GOT3 (cell line): Measurements from ENCODE around the gene ANO2.

Experiments used
- DNase-seq: peaks from one replicate; lab custom pipeline; 2025; ENCODE audit warnings: mixed read lengths; lab: John Stamatoyannopoulos, UW

The ANO2 gene

DNA sequence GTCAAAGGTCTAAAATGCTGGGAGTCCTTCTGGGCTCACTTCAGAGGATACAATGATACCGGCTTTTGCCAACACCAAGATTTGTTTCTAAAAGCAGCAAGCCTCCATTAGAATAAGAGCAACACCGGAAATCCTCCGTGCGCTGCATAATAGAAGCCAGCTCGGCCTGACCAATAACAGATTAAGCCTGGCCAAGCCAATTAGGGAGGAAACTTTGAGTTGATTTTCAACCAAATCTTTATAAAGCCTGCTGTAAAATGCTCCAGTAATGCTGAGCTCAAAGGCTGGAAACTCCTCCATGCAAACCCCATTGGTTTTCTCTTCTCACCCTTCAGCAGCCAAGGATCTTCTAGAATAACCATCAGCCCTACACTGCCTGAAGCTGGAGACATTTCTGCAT lies 363.0 kb downstream of the ANO2 start:
- DNase-seq = no peak

DNA sequence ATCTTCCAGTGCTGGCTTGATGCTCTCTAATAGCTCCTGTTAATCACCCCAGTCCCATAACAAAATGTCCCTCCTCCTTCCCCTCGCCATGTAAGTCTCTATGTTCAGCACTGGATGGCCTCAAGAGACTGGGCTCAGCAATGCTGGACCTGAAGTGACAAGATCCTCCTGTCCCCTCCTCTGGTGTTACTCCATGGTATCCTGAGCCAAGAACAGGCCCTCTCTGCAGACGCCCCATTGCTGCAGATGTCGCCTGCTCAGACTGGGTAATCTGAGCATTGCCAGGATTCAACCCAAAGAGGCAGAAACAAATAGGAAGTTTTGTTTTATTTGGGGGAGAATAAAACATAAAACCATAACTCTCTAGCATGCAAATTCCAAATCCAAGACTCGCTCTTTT lies 363.4 kb downstream of the ANO2 start:
- no peak for DNase-seq

- no peak for DNase-seq
Observed at GRCh38 chr12:5581019-5581418, 364.0 kb downstream of the ANO2 start.

GRCh38 chr12:5578775-5579174 lies 366.3 kb downstream of the ANO2 start:
- no peak for DNase-seq

DNA sequence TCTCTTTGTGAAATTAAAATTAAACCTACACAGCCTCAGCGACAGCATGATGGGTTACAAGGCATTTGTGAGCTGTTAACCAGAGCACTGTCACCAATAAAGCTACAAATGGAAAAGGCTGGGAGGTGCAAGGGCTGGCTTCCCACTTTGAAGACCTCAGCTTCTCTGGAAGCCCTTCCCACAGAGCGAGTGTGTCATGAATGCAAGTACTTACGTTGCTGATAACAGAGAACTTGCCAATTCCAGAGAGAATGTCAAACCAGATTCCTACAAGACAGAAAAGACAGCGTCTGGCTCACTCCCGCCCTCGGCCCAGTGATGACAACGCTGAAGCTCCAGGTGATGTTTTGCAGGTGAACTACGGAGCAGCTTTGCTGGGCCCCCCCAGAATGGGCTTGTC lies 367.3 kb downstream of the ANO2 start:
- no peak for DNase-seq

DNA sequence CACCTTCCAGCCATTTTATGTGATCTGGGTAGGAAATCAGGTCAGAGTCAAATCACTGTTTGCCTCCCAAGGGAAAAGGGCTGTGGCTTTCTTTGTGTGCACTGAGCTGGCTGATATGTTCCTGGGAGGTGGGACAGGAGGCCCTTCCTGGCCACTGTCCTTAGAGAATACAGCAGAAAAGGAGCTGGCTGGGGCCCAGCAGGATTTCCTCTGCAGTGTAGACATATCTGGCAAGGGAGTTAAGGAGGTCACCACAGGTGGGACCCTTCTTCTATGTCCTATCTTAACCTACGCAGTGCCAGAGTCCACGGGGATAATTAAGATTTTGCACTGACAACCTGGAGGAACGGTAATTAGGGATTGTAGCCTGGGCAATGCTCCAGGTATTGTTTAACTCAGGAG lies 367.8 kb downstream of the ANO2 start:
- no peak for DNase-seq

DNA sequence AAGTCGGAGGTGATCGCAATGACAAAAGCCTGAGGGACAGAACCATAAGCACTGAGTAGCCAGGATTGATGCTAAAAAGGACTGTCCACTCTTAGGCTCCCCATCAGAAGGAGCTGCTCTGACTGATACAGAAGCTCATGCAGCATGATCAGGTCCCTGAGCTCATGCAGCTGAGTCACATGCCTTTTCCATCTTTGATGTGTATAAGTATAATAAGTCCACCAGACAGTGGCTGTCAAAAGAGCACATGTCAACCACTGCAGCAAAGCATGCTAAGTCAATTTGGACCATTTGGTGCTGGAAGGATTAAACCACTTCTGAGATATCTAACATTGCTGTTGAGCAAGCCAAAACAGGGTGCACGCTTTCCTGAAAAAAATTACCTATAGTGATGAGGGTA lies 369.1 kb downstream of the ANO2 start:
- DNase-seq = no peak

GRCh38 chr12:5575232-5575631 lies 369.8 kb downstream of the ANO2 start:
- DNase-seq = no peak

DNA sequence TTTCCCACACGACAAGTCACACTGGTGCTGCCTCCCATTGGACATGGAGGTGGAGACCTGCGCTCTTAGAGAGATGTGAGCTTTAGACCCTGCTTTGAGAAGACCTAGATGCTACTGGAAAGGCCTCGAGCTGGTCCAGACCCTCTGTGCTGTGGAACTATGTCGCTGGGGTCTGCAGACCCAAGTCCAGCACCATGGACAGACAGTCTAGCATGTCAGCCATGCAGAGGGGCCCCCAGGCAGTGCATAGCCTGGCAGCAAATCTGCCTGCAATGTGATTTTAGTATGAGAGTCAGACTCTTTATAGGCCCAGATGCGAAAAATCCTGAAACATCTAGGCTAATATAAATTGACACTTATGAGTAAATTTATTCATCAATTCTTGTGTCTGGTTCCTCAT lies 371.7 kb downstream of the ANO2 start:
- DNase-seq = no peak

DNA sequence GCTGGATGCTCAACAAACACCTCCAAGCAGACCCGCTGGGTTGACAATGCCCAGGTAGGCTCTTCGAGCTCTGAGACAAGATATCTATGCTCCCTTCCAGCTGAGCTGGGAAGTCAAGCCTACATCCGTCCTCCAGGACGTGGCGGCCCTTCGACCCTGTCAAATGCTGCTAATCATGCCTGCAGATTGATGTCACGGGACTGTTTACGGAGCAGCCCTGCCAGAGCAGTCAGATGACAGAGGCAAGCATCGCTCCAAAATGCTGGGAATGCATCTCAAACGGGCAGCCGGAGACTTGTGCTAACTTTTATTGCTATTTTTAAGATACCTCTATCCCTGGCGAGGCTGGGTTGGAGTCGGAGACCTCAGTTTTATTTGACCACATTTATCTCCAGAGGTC lies 373.9 kb downstream of the ANO2 start:
- DNase-seq = no peak

DNA sequence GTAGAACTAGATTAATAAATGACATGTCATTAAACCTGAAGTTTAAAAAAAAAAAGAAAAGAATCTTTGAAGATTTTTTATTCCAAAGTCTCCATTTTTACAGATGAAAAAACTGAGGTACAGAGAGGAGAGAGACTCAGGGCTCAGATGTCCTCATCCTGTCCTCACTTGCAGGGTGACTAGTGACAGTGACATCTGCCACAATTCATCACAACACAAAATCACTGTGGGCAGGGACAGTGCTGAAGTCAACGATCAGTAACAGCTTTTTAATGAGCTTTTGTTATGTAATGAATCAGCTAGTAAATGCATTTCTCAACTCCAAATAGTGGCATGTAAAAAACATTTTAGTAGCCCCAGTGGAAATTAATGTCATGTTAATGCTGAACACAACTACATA lies 374.6 kb downstream of the ANO2 start:
- DNase-seq = no peak

DNA sequence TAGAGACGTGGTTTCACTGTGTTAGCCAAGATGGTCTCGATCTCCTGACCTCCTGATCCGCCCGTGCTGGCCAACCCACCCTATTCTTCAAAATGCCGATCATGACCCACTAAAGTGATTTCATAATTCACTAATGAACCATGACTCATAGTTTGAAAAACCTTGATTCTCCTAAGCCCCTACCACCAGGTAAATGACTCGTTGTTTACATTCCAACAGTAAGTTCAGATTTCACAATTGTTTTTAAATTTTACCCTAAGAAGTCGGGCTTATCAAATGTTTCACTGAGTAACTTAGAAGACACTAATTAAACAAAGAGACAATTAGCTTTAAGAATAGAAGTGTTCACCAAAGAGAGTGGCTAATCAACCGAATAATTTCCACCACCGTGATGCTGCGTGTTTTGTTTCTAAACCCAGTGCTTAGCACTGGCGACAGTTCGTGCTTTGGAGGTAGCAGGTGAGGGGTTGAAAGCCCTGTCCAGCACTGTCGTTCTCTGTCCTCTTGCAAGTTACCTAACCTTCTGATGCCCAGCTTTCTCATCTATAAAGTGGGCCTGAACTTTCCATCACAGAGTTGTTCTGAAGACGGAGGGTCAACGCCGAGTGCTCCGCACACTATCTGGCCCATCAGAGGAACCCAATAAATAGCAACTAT lies 376.6 kb downstream of the ANO2 start:
- DNase-seq = no peak

- DNase-seq = no peak
Observed at GRCh38 chr12:5567016-5567725, 377.9 kb downstream of the ANO2 start.

DNA sequence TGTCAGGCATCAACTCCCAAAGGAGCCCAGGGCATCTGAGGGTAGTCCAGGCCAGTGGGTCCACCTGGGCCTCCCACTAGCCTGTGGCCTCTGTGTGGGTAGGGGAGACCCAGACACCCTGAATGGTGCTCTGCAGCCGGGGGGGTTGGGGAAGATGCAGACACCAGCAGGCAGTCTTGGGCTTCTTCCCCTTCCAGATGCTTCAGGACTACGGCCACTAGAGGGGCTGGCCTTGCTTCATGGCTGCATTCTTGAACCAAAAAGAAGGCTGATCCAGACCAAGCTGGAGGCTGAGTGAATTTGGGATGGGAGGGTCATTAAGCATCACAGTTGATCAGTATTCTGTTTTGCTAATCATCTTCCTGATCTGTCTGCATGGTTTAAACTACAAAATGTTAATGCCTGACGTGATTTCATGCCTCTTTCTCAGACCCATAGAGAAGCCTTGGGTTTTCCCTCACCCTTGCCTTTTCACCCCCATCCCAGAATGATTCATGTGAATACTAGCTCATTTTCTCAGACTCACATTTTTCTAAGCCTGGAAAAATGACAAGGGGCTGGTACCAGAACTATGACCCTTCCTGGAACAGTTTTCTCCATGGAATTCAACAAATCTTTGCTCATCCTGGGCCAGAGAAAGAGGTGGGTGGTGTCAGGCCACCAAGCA lies 379.0 kb downstream of the ANO2 start:
- no peak for DNase-seq

GRCh38 chr12:5562581-5562980 lies 382.5 kb downstream of the ANO2 start:
- DNase-seq = no peak

DNA sequence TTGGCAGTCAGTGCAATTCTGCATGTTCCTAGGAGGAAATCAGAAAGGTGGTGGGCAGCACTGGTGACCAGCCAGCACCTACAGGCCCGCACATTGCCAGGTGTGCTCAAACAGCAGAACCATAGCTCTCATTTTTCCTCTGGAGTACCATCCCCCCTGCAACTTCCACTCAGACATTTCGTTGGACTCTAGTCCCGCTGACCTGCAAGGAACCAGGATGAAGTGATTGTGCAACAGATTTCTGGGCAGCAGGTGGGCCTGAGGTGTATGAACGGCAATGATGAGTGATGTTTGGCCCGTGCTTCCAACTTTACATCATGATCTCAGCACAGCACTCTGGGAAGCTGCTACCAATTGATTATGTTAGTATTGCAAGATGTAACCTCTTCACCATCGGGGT lies 383.2 kb downstream of the ANO2 start:
- no peak for DNase-seq

DNA sequence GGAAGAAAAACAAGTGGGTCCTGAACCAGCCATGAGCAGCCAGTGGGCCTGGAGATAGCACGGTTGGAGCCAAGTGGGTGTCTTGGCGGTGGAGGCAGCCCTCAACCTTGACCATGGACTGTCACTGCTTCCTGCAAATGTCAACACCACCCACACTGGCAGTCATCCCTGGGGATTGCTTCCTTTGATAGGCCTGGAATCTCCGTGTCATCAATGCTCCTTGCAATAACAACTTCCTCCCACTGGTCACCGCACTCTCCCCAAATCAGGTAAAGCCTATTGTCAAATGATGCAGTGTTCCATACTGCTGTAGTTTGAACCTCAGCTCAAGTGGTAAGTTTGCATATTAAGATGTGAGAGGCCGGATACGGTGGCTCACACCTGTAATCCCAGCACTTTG lies 384.0 kb downstream of the ANO2 start:
- DNase-seq = no peak

- no peak for DNase-seq
Observed at GRCh38 chr12:5560265-5560664, 384.8 kb downstream of the ANO2 start.

- no peak for DNase-seq
Observed at GRCh38 chr12:5557906-5558305, 387.2 kb downstream of the ANO2 start.

- DNase-seq = no peak
Observed at GRCh38 chr12:5556946-5557673, 387.9 kb downstream of the ANO2 start.

DNA sequence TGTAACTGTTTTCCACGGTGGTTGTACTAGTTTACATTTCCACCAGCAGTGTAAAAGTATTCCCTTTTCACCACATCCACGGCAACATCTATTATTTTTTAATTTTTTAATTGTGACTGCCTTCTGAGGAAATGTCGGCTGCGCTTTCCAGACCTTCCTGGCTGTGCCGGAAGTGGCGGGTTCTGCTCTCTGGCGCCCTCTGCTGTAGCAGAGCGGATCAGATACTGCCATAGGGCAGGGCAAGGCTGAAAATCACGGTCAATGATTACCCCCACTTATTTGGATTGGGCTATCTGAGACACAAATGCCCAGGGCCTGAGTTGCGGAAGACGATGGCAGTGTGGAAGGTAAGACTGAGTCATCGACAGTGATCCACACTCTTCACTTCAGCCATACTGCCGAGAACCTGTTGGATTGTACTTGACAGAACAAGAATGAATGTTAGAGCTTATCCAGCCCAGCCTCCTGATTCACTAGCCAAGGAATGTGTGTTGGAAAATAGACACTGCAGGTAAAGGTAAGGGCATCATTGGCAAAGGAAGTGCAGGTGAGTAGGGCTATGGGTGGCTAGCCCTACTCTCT lies 388.9 kb downstream of the ANO2 start:
- DNase-seq = no peak

DNA sequence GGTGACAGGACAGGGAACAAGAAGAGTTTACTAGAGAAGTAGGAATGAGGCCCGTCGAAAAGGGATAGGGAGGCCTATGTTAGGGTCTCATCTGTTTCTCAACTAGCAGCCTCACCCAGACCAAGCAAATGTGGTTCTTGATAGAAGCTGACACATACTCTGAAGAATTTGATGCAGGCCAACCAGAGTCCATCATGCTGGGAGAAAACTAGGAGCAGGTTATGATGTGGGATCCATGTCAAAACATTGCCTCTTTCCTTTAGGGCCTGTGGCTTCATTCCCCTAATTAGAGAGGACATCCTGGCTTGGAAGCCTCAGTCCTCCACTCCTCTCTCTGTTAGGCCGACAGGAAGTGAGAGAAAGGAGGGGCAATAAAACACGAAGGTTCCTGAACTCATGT lies 390.3 kb downstream of the ANO2 start:
- no peak for DNase-seq
